K562 treated with DMSO at 1 percent for 48 hours (cell line): ENCODE results near the gene GYS1. TPM values are rescaled to one million over a fixed set of nuclear protein-coding genes. Genes with fewer than 3 reads are reported as not detected.

ENCODE experiments used
- total RNA-seq: library from RNA; unstranded; fragments of 300-600 nt; gene quantifications from 2 replicates; pipeline ENCODE4 v1.2.3, GENCODE V29; 2022; ENCODE audit warnings: low replicate concordance; ENCODE audit errors: extremely low read depth

Gene GYS1
- total RNA-seq: 109 TPM in 1 of 2 replicates, not detected in the other

GRCh38 chr19:48993175-48994034 lies at the start of gene GYS1, which contains the start of gene RUVBL2:
Gene GYS1, minus strand, starts transcription at chr19:48993309. Its CDS starts 197 bp downstream, at chr19:48993112.
Gene RUVBL2, plus strand, starts transcription at chr19:48993887. Its CDS starts 25 bp downstream, at chr19:48993912.

GRCh38 chr19:49036815-49037214 lies 43.7 kb upstream of the GYS1 start, which contains the start of gene CGB1:
Gene CGB1, minus strand, starts transcription at chr19:49036895. Its CDS starts 184 bp downstream, at chr19:49036711.

GRCh38 chr19:49031642-49032301 lies 38.7 kb upstream of the GYS1 start, which contains the start of gene CGB2:
Gene CGB2, plus strand, starts transcription at chr19:49031890. Its CDS starts 206 bp downstream, at chr19:49032096.

GRCh38 chr19:49024233-49024632 lies 31.1 kb upstream of the GYS1 start, which contains the start of gene CGB3:
Gene CGB3, minus strand, starts transcription at chr19:49024333. Its CDS starts 362 bp downstream, at chr19:49023971.

GRCh38 chr19:49017041-49017665 lies 24.0 kb upstream of the GYS1 start, which contains the start of gene LHB:
Gene LHB, minus strand, starts transcription at chr19:49017091. Its CDS starts 10 bp downstream, at chr19:49017081.

GRCh38 chr19:48965040-48965805 lies 27.9 kb downstream of the GYS1 start, which contains the start of gene FTL:
Gene FTL, plus strand, starts transcription at chr19:48965309. Its CDS starts 199 bp downstream, at chr19:48965508.

GRCh38 chr19:48954595-48955307 lies 38.4 kb downstream of the GYS1 start, which contains the start of gene BAX:
Gene BAX, plus strand, starts transcription at chr19:48954875. Its CDS starts 54 bp downstream, at chr19:48954929.

GRCh38 chr19:48933382-48933932 lies 59.7 kb downstream of the GYS1 start, which contains the start of gene DHDH:
Gene DHDH, plus strand, starts transcription at chr19:48933699. Its CDS starts 23 bp downstream, at chr19:48933722.

Other genes starting within 250 kb of the GYS1 start
- gene IZUMO1, start 246.4 kb downstream of the GYS1 start, total RNA-seq: not detected in 2 replicates
- not detected in 2 replicates for gene FUT1, start 240.7 kb downstream of the GYS1 start, total RNA-seq
- gene FGF21, start 237.8 kb downstream of the GYS1 start, total RNA-seq: not detected in 2 replicates
- not detected in 2 replicates for gene BCAT2, start 182.3 kb downstream of the GYS1 start, total RNA-seq
- gene HSD17B14, start 156.8 kb downstream of the GYS1 start, total RNA-seq: not detected in 2 replicates
- gene PLEKHA4, start 124.7 kb downstream of the GYS1 start, total RNA-seq: not detected in 2 replicates
- gene PPP1R15A, start 120.9 kb downstream of the GYS1 start, total RNA-seq: not detected in 2 replicates
- gene TULP2, start 94.6 kb downstream of the GYS1 start, total RNA-seq: not detected in 2 replicates
- 924 and 1,522 TPM in 2 replicates for gene NUCB1, start 93.0 kb downstream of the GYS1 start, total RNA-seq
- not detected in 2 replicates for gene DHDH, start 59.6 kb downstream of the GYS1 start, total RNA-seq
- gene BAX, start 38.4 kb downstream of the GYS1 start, total RNA-seq: not detected in 2 replicates
- 5,393 and 6,511 TPM in 2 replicates for gene FTL, start 28.0 kb downstream of the GYS1 start, total RNA-seq
- gene RUVBL2, start 578 bp upstream of the GYS1 start, total RNA-seq: not detected in 2 replicates
- gene LHB, start 23.8 kb upstream of the GYS1 start, total RNA-seq: not detected in 2 replicates
- not detected in 2 replicates for gene CGB3, start 31.0 kb upstream of the GYS1 start, total RNA-seq
- not detected in 2 replicates for gene CGB2, start 38.6 kb upstream of the GYS1 start, total RNA-seq
- not detected in 2 replicates for gene CGB1, start 43.6 kb upstream of the GYS1 start, total RNA-seq
- gene CGB5, start 50.5 kb upstream of the GYS1 start, total RNA-seq: not detected in 2 replicates
- not detected in 2 replicates for gene CGB8, start 55.8 kb upstream of the GYS1 start, total RNA-seq
- gene CGB7, start 64.4 kb upstream of the GYS1 start, total RNA-seq: not detected in 2 replicates
- not detected in 2 replicates for gene NTF4, start 71.5 kb upstream of the GYS1 start, total RNA-seq
- gene KCNA7, start 79.4 kb upstream of the GYS1 start, total RNA-seq: not detected in 2 replicates
- not detected in 2 replicates for gene SNRNP70, start 92.1 kb upstream of the GYS1 start, total RNA-seq
- gene LIN7B, start 121.1 kb upstream of the GYS1 start, total RNA-seq: not detected in 2 replicates
- not detected in 2 replicates for gene C19orf73, start 125.8 kb upstream of the GYS1 start, total RNA-seq
- not detected in 2 replicates for gene PPFIA3, start 126.2 kb upstream of the GYS1 start, total RNA-seq
- not detected in 2 replicates for gene HRC, start 162.1 kb upstream of the GYS1 start, total RNA-seq
- gene TRPM4, start 164.5 kb upstream of the GYS1 start, total RNA-seq: 127 TPM in 1 of 2 replicates, not detected in the other